ENCODE results near the gene POU2AF2. TPM values are rescaled to one million over a fixed set of nuclear protein-coding genes. Genes with fewer than 3 reads are reported as not detected.

The POU2AF2 gene
- total RNA-seq, 3 donors from 2014 or later (not counting 1 experiment from before 2014, with no cell fraction given), result not detected

GRCh38 chr11:111205632-111206385 lies 39.7 kb upstream of the POU2AF2 start:
- Histone ChIP-seq H3K9me3 (ENCODE audit: control insufficient read depth, insufficient read depth, low read length) (no peaks in the 10 kb centered on the region), H3K4me3 (ENCODE audit: low read length) (no peak overlapping the region), H3K27me3 (ENCODE audit: control insufficient read depth, insufficient read depth, low read length) (no peaks in the 10 kb centered on the region), H3K4me1 (ENCODE audit: control insufficient read depth, insufficient read depth, low read length) (no peaks in the 10 kb centered on the region), H3K36me3 (ENCODE audit: control insufficient read depth, insufficient read depth, low read length) (no peaks in the 10 kb centered on the region), H3K27ac (ENCODE audit: low read length) (no peak overlapping the region)
- Mint-ChIP-seq H3K27me3 (ENCODE audit: low read depth in 2 of 2) (peaks cover 3 to 9% of the 10 kb centered on the region in 2 donors), H3K27ac (no peak overlapping the region), H3K4me3 (no peak overlapping the region), H3K9me3 (no peaks in the 10 kb centered on the region), H3K36me3 (no peaks in the 10 kb centered on the region), H3K4me1 (no peaks in the 10 kb centered on the region)
- ATAC-seq, result no peak
- intact Hi-C loops (cut with micrococcal nuclease), result no loop called here
- TF ChIP-seq CTCF (IDR thresholded peaks at IDR 0.05), result no peak
- DNase-seq, result no peak
- WGBS (ENCODE audit: insufficient coverage), result 91% methylated on average over 2 of the region's 3 CpGs

GRCh38 chr11:111206472-111206871 lies 39.1 kb upstream of the POU2AF2 start:
- ATAC-seq (no peak), DNase-seq (no peak)
- Mint-ChIP-seq H3K27ac (no peak overlapping the region), H3K4me3 (no peak overlapping the region), H3K4me1 (no peaks in the 10 kb centered on the region), H3K36me3 (no peaks in the 10 kb centered on the region), H3K9me3 (no peaks in the 10 kb centered on the region), H3K27me3 (ENCODE audit: low read depth in 2 of 2) (peaks cover 3 to 9% of the 10 kb centered on the region in 2 donors)
- WGBS (ENCODE audit: insufficient coverage), result 78% methylated on average over 1 of the region's 1 CpG
- no peaks in the 10 kb centered on the region for H3K36me3 ChIP-seq (ENCODE audit: control insufficient read depth, insufficient read depth, low read length)
- no peak overlapping the region for H3K27ac ChIP-seq (ENCODE audit: low read length)
- H3K4me3 ChIP-seq (ENCODE audit: low read length), result no peak overlapping the region
- no peak for TF ChIP-seq CTCF (IDR thresholded peaks at IDR 0.05)
- intact Hi-C loops (cut with micrococcal nuclease), result no loop called here
- H3K9me3 ChIP-seq (ENCODE audit: control insufficient read depth, insufficient read depth, low read length), result no peaks in the 10 kb centered on the region
- no peaks in the 10 kb centered on the region for H3K27me3 ChIP-seq (ENCODE audit: control insufficient read depth, insufficient read depth, low read length)
- H3K4me1 ChIP-seq (ENCODE audit: control insufficient read depth, insufficient read depth, low read length), result no peaks in the 10 kb centered on the region

GRCh38 chr11:111207213-111207612 lies 38.3 kb upstream of the POU2AF2 start:
- no peaks in the 10 kb centered on the region for H3K4me1 Mint-ChIP-seq
- no peak overlapping the region for H3K4me3 Mint-ChIP-seq
- no peaks in the 10 kb centered on the region for H3K9me3 Mint-ChIP-seq
- ATAC-seq (no peak), DNase-seq (no peak)
- intact Hi-C loops (cut with micrococcal nuclease), result no loop called here
- Histone ChIP-seq H3K4me3 (ENCODE audit: low read length) (no peak overlapping the region), H3K27ac (ENCODE audit: low read length) (no peak overlapping the region), H3K4me1 (ENCODE audit: control insufficient read depth, insufficient read depth, low read length) (no peaks in the 10 kb centered on the region), H3K36me3 (ENCODE audit: control insufficient read depth, insufficient read depth, low read length) (no peaks in the 10 kb centered on the region), H3K27me3 (ENCODE audit: control insufficient read depth, insufficient read depth, low read length) (no peaks in the 10 kb centered on the region), H3K9me3 (ENCODE audit: control insufficient read depth, insufficient read depth, low read length) (no peaks in the 10 kb centered on the region)
- H3K27me3 Mint-ChIP-seq (ENCODE audit: low read depth in 2 of 2), result peaks cover 3 to 9% of the 10 kb centered on the region in 2 donors
- no peak for TF ChIP-seq CTCF (IDR thresholded peaks at IDR 0.05)
- H3K36me3 Mint-ChIP-seq, result no peaks in the 10 kb centered on the region
- 50% methylated on average over 2 of the region's 2 CpGs for WGBS (ENCODE audit: insufficient coverage)
- H3K27ac Mint-ChIP-seq, result no peak overlapping the region
